GDM1 (cell line): ENCODE data around the gene PTPRM.

Experiments
- DNase-seq: peaks from one replicate; lab custom pipeline; 2025; lab: John Stamatoyannopoulos, UW

The PTPRM gene

GRCh38 chr18:7856733-7857132 lies 289.6 kb downstream of the PTPRM start:
- DNase-seq: no peak

- DNase-seq: no peak
Measured at GRCh38 chr18:7857562-7857961, 290.4 kb downstream of the PTPRM start.

- no peak for DNase-seq
Measured at GRCh38 chr18:7859122-7859521, 292.0 kb downstream of the PTPRM start.

GRCh38 chr18:7870266-7870665 lies 303.1 kb downstream of the PTPRM start:
- no peak for DNase-seq

GRCh38 chr18:7870855-7871254 lies 303.7 kb downstream of the PTPRM start:
- no peak for DNase-seq

GRCh38 chr18:7871560-7872456 lies 304.7 kb downstream of the PTPRM start:
- no peak for DNase-seq

GRCh38 chr18:7872569-7872968 lies 305.5 kb downstream of the PTPRM start:
- no peak for DNase-seq

- no peak for DNase-seq
Measured at GRCh38 chr18:7873316-7873715, 306.2 kb downstream of the PTPRM start.

- DNase-seq: no peak
Measured at GRCh38 chr18:7876354-7877104, 309.4 kb downstream of the PTPRM start.

- DNase-seq: no peak
Measured at GRCh38 chr18:7877609-7878008, 310.5 kb downstream of the PTPRM start.

GRCh38 chr18:7878265-7879211 lies 311.4 kb downstream of the PTPRM start:
- DNase-seq: no peak

GRCh38 chr18:7879717-7880116 lies 312.6 kb downstream of the PTPRM start:
- no peak for DNase-seq

GRCh38 chr18:7885865-7886264 lies 318.7 kb downstream of the PTPRM start:
- no peak for DNase-seq

- DNase-seq: no peak
Measured at GRCh38 chr18:7886436-7886835, 319.3 kb downstream of the PTPRM start.

GRCh38 chr18:7889515-7889914 lies 322.4 kb downstream of the PTPRM start:
- DNase-seq: no peak

- DNase-seq: no peak
Measured at GRCh38 chr18:7890075-7890474, 323.0 kb downstream of the PTPRM start.

GRCh38 chr18:7892556-7892955 lies 325.4 kb downstream of the PTPRM start:
- no peak for DNase-seq

- DNase-seq: no peak
Measured at GRCh38 chr18:7894592-7894991, 327.5 kb downstream of the PTPRM start.

GRCh38 chr18:7895346-7895745 lies 328.2 kb downstream of the PTPRM start:
- no peak for DNase-seq

- no peak for DNase-seq
Measured at GRCh38 chr18:7896161-7896560, 329.0 kb downstream of the PTPRM start.

- no peak for DNase-seq
Measured at GRCh38 chr18:7896805-7897518, 329.8 kb downstream of the PTPRM start.
